Measurements from ENCODE around the gene STOML2. TPM values are rescaled to one million over a fixed set of nuclear protein-coding genes. Genes with fewer than 3 reads are reported as not detected.

STOML2 gene
- total RNA-seq, 4 donors from 2014 or later: 76.3 to 105 (median 88.6) TPM

- TF ChIP-seq CTCF (IDR thresholded peaks at IDR 0.05) (no peak), POLR2A (IDR thresholded peaks at IDR 0.05) (no peak)
- intact Hi-C loops (cut with DNase I; ENCODE audit: low total_unique reads): no loop called here
- 66 to 72% methylated on average over 7 to 8 of the region's 8 CpGs for WGBS, 2 donors
- peak in 1 of 2 donors; percentile 81 for DNase-seq (ENCODE audit: low spot score in 2 of 2)
- H3K4me3 ChIP-seq (ENCODE audit: low read depth, poor library complexity, severe bottlenecking): no peak overlapping the region
Observed at GRCh38 chr9:35108946-35109575, 6.1 kb upstream of the STOML2 start.

DNA sequence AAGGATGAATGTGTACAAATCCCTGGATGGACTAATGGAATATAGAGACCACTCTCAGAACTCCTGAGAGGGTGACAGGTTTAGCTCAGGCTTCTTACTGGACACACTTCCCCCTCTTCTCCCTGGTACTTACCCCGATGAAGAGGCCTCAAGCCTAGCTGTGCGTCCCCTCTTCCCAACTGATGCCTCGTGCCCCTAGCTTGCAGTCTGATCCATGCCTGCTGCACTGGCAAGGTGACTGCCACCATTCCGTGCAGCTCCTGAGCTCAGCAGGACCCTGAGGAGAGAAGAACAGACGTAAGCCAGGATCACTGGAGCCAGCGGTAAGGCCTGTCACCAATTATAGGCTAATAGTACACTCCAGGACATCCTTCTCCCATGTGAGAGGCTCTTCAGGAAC is 5.5 kb upstream of the STOML2 start:
- DNase-seq (ENCODE audit: low spot score in 2 of 2): peak in 1 of 2 donors; percentile 53
- no peak for TF ChIP-seq POLR2A (IDR thresholded peaks at IDR 0.05)
- TF ChIP-seq CTCF (IDR thresholded peaks at IDR 0.05): no peak
- intact Hi-C loops (cut with DNase I; ENCODE audit: low total_unique reads): no loop called here
- no peak overlapping the region for H3K4me3 ChIP-seq (ENCODE audit: low read depth, poor library complexity, severe bottlenecking)
- WGBS, 2 donors: 82 to 84% methylated on average over 6 of the region's 6 CpGs

GRCh38 chr9:35107297-35108290 is 4.7 kb upstream of the STOML2 start:
- intact Hi-C loops (cut with DNase I; ENCODE audit: low total_unique reads): no loop called here
- no peak overlapping the region for H3K4me3 ChIP-seq (ENCODE audit: low read depth, poor library complexity, severe bottlenecking)
- DNase-seq (ENCODE audit: low spot score in 2 of 2): peak in 1 of 2 donors; percentile 84
- TF ChIP-seq CTCF (IDR thresholded peaks at IDR 0.05) (no peak), POLR2A (IDR thresholded peaks at IDR 0.05) (no peak)
- 68 to 72% methylated on average over 18 of the region's 18 CpGs for WGBS, 2 donors

GRCh38 chr9:35106343-35106730 is 3.4 kb upstream of the STOML2 start:
- peak in 1 of 2 donors; percentile 68 for DNase-seq (ENCODE audit: low spot score in 2 of 2)
- no peak overlapping the region for H3K4me3 ChIP-seq (ENCODE audit: low read depth, poor library complexity, severe bottlenecking)
- 88 to 90% methylated on average over 7 of the region's 7 CpGs for WGBS, 2 donors
- no peak for TF ChIP-seq POLR2A (IDR thresholded peaks at IDR 0.05)
- TF ChIP-seq CTCF (IDR thresholded peaks at IDR 0.05): no peak
- intact Hi-C loops (cut with DNase I; ENCODE audit: low total_unique reads): no loop called here

DNA sequence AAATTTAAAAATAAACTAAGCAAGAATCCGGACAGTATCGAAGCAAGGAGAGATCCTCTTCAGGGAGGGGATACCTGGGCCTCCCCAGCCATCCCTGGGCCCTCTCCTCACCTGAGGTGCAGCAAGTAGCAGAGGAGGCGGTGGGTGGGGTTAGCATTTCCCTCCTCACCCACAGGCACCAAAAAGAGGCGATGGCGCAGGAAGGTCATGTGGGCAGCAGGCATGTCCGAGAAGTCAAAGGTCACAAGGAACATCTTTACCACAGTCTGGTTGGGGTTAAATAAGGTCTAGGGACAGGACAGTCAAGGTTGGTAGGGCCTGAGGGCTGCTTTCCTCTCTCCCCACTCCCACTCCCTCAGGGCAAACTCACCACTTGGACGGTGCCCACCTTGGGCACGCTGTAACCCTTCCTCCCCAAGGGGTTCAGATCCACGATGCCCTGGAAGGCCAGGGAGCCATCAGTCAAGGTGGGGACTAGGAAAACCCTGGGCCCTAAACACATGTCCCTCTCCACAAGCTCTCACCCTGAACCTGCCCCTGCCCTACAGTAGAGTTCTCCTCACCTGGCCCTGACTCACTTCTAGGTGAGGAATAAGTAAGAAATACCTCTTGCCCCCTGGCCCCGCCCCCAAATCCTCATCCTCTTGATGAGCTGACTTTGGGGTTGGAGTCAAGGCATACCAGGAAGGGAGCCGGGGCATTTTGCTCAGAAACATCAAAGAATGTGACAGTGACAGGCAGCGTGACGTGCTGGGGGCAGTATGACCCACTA is 2.8 kb upstream of the STOML2 start:
- H3K4me3 ChIP-seq (ENCODE audit: low read depth, poor library complexity, severe bottlenecking): no peak overlapping the region

More for the DNA sequence above, 2.8 kb upstream of the STOML2 start:
- DNase-seq (ENCODE audit: low spot score in 2 of 2): peak in 1 of 2 donors; percentile 83
- 90% methylated on average over 13 of the region's 13 CpGs for WGBS, 2 donors
- TF ChIP-seq POLR2A (IDR thresholded peaks at IDR 0.05): no peak
- TF ChIP-seq CTCF (IDR thresholded peaks at IDR 0.05): no peak
- intact Hi-C loops (cut with DNase I; ENCODE audit: low total_unique reads): no loop called here
